DOHH2 (cell line): ENCODE measurements around the gene SLC16A9.
A peak's percentile ranks its signal among the peaks of the same experiment; 100 is the strongest.

Source experiments
- H3F3A ChIP-seq: fragments of 200-600 bp; sonication (generic), shearing (Covaris generic); 2 replicates; pipeline ENCODE4 v1.6.0; 2016; ENCODE audit warnings: antibody characterized with exemption, mild to moderate bottlenecking; ENCODE audit not compliant: control insufficient read depth, insufficient read depth
- H3K27ac ChIP-seq: fragments of 200-600 bp; sonication (generic); 2 replicates; pipeline ENCODE4 v1.5.1; 2014; ENCODE audit warnings: low read depth, mild to moderate bottlenecking, low read length, moderate library complexity
- H3K27me3 ChIP-seq: fragments of 200-600 bp; sonication (generic); 2 replicates; pipeline ENCODE4 v1.6.1; 2014; ENCODE audit warnings: mild to moderate bottlenecking, low read length, mixed read lengths; ENCODE audit not compliant: control insufficient read depth
- H3K36me3 ChIP-seq: fragments of 200-600 bp; sonication (generic); 2 replicates; pipeline ENCODE4 v1.6.1; 2014; ENCODE audit warnings: mild to moderate bottlenecking, low read length, moderate library complexity, mixed read lengths; ENCODE audit not compliant: control insufficient read depth
- H3K4me1 ChIP-seq: fragments of 200-600 bp; sonication (generic); 2 replicates; pipeline ENCODE4 v1.6.1; 2014; ENCODE audit warnings: mild to moderate bottlenecking, low read length, mixed read lengths; ENCODE audit not compliant: control insufficient read depth
- H3K4me2 ChIP-seq: fragments of 200-600 bp; sonication (generic); 2 replicates; pipeline ENCODE4 v1.6.0; 2014; ENCODE audit warnings: mild to moderate bottlenecking, low read length, moderate library complexity
- H3K4me3 ChIP-seq: fragments of 200-600 bp; sonication (generic); 2 replicates; pipeline ENCODE4 v1.5.1; 2014; ENCODE audit warnings: mild to moderate bottlenecking, low read length, mixed read lengths
- H3K79me2 ChIP-seq: fragments of 200-600 bp; sonication (generic); 2 replicates; pipeline ENCODE4 v1.6.1; 2014; ENCODE audit warnings: mild to moderate bottlenecking, low read length, mixed read lengths; ENCODE audit not compliant: control insufficient read depth
- H3K9me2 ChIP-seq: fragments of 200-600 bp; sonication (generic); replicated peaks from 2 replicates; pipeline ENCODE4 v1.6.1; 2014; ENCODE audit warnings: mild to moderate bottlenecking, low read length, mixed read lengths; ENCODE audit not compliant: control insufficient read depth
- H3K9me3 ChIP-seq: fragments of 200-600 bp; sonication (generic); 2 replicates; pipeline ENCODE4 v1.6.1; 2014; ENCODE audit warnings: antibody characterized with exemption, low read length, mixed read lengths; ENCODE audit not compliant: control insufficient read depth, insufficient read depth
- H4K20me1 ChIP-seq: fragments of 200-600 bp; sonication (generic); 2 replicates; pipeline ENCODE4 v1.6.0; 2014; ENCODE audit warnings: low read depth, mild to moderate bottlenecking, antibody characterized with exemption, low read length, moderate library complexity; ENCODE audit not compliant: control insufficient read depth, insufficient read depth
- EZH2phosphoT487 ChIP-seq: fragments of 200-600 bp; sonication (generic); IDR thresholded peaks from 2 replicates; pipeline ENCODE4 v1.6.1; 2017; ENCODE audit warnings: borderline replicate concordance, mild to moderate bottlenecking, antibody characterized with exemption, low read length, moderate library complexity, mixed read lengths
- TF ChIP-seq, protein P1 (sequence below): fragments of 200-600 bp; sonication (generic); IDR thresholded peaks from one replicate; pipeline ENCODE4 v1.5.1; 2014; ENCODE audit warnings: antibody characterized with exemption, mild to moderate bottlenecking, low read depth, low read length; ENCODE audit not compliant: poor library complexity, severe bottlenecking

Gene SLC16A9

GRCh38 chr10:59657724-59658123 is 51.9 kb downstream of the SLC16A9 start:
- H3K27me3 ChIP-seq, result no peaks in the 10 kb centered on the region
- H3K9me3 ChIP-seq, result no peaks in the 10 kb centered on the region
- H3K4me3 ChIP-seq, result no peak overlapping the region
- TF ChIP-seq EZH2phosphoT487, result no peak
- TF ChIP-seq, protein P1, sequence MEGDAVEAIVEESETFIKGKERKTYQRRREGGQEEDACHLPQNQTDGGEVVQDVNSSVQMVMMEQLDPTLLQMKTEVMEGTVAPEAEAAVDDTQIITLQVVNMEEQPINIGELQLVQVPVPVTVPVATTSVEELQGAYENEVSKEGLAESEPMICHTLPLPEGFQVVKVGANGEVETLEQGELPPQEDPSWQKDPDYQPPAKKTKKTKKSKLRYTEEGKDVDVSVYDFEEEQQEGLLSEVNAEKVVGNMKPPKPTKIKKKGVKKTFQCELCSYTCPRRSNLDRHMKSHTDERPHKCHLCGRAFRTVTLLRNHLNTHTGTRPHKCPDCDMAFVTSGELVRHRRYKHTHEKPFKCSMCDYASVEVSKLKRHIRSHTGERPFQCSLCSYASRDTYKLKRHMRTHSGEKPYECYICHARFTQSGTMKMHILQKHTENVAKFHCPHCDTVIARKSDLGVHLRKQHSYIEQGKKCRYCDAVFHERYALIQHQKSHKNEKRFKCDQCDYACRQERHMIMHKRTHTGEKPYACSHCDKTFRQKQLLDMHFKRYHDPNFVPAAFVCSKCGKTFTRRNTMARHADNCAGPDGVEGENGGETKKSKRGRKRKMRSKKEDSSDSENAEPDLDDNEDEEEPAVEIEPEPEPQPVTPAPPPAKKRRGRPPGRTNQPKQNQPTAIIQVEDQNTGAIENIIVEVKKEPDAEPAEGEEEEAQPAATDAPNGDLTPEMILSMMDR, result no peak
- H3K27ac ChIP-seq, result no peak overlapping the region
- H4K20me1 ChIP-seq, result no peaks in the 10 kb centered on the region
- H3K79me2 ChIP-seq, result no peaks in the 10 kb centered on the region
- H3F3A ChIP-seq, result no peaks in the 10 kb centered on the region
- no peak overlapping the region for H3K4me2 ChIP-seq
- H3K36me3 ChIP-seq, result no peaks in the 10 kb centered on the region
- no peaks in the 10 kb centered on the region for H3K9me2 ChIP-seq
- peaks cover 11% of the 10 kb centered on the region for H3K4me1 ChIP-seq

- Histone ChIP-seq H3K36me3 (no peaks in the 10 kb centered on the region), H3K4me1 (peaks cover 11% of the 10 kb centered on the region), H3K27me3 (no peaks in the 10 kb centered on the region), H4K20me1 (no peaks in the 10 kb centered on the region), H3K4me3 (no peak overlapping the region), H3K4me2 (no peak overlapping the region), H3K9me3 (no peaks in the 10 kb centered on the region), H3K9me2 (no peaks in the 10 kb centered on the region), H3K27ac (no peak overlapping the region), H3F3A (no peaks in the 10 kb centered on the region), H3K79me2 (no peaks in the 10 kb centered on the region)
- TF ChIP-seq, protein P1, result no peak
- TF ChIP-seq EZH2phosphoT487, result no peak
These were observed 54.3 kb downstream of the SLC16A9 start for GRCh38 chr10:59655309-59655708.

DNA sequence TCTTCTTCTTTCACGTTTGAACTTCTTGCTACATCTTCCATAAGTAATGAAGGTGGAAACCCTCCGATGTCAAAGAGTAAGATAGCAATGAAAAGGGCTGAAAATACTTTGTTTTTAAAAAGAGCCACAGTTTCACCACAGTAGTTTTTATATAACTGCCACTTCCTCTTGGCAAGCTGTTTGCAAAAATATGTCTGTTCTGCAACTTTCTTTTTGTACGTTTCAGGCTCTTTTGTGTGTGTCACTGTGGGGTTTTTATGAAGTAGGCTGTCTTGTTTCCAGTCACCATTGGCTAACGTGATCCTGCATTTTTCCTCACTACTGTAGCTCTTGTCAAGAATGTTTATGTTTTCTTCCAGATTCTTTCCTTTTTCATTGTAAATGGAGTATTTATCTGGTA is 55.6 kb downstream of the SLC16A9 start:
- Histone ChIP-seq H3F3A (no peaks in the 10 kb centered on the region), H3K27me3 (no peaks in the 10 kb centered on the region), H4K20me1 (no peaks in the 10 kb centered on the region), H3K36me3 (no peaks in the 10 kb centered on the region), H3K27ac (no peak overlapping the region), H3K4me2 (peak overlapping the region; percentile 35), H3K4me3 (no peak overlapping the region), H3K79me2 (no peaks in the 10 kb centered on the region), H3K9me3 (no peaks in the 10 kb centered on the region), H3K4me1 (peaks cover 11% of the 10 kb centered on the region), H3K9me2 (no peaks in the 10 kb centered on the region)
- no peak for TF ChIP-seq EZH2phosphoT487
- TF ChIP-seq, protein P1, result no peak

DNA sequence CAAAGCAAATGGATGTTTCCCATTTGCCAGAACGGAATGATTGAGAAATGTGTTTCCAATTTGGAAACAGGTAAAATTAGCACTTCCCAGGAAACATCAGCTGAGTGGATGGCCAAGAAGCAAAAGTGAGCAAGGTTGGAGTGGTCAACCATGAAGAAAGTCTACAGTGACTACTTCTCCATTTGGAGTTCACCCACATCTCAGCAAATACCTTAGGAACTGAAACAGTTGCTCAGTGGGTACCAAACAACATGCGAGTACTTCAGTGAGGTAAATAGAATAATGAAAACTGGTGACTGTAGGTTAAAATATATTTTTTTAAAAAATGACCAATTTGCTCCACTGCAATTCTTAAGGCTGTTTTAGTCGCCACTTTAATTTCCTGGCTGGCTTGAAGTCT is 57.7 kb downstream of the SLC16A9 start:
- no peaks in the 10 kb centered on the region for H4K20me1 ChIP-seq
- no peaks in the 10 kb centered on the region for H3K27me3 ChIP-seq
- no peaks in the 10 kb centered on the region for H3K36me3 ChIP-seq
- H3K9me3 ChIP-seq, result no peaks in the 10 kb centered on the region; the same call in 1 of the 2 replicates
- H3K79me2 ChIP-seq, result no peaks in the 10 kb centered on the region
- TF ChIP-seq, protein P1, result no peak
- no peak for TF ChIP-seq EZH2phosphoT487
- no peak overlapping the region for H3K27ac ChIP-seq
- H3K4me2 ChIP-seq, result no peak overlapping the region
- no peak overlapping the region for H3K4me3 ChIP-seq
- no peaks in the 10 kb centered on the region for H3F3A ChIP-seq
- peaks cover 11% of the 10 kb centered on the region for H3K4me1 ChIP-seq
- no peaks in the 10 kb centered on the region for H3K9me2 ChIP-seq
